ENCODE data around the gene NBPF3. TPM values are rescaled to one million over a fixed set of nuclear protein-coding genes. Genes with fewer than 3 reads are reported as not detected.
"Not testable (repeated sequence)": the region's sequence is repeated elsewhere in the genome, so short reads cannot be mapped to it uniquely, and the experiment has no call there.

The NBPF3 gene
- total RNA-seq, 1 donor from 2014 or later = 30.4 TPM

DNA sequence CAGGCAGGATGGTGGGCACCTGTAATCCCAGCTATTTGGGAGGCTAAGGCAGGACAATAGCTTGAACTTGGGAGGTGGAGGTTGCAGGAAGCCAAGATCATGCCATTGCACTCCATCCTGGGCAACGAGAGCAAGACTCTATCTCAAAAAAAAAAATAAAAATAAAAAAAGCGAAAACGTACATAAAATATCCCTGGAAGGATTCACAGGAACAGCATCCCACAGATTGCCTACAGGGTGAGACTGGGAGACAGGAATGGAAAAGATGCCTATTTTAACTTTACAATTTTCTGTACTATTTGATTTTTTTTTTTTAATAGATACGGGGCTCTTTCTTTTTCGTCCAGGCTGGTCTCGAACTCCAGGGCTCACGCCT, 604 bp upstream of the NBPF3 start:
- Mint-ChIP-seq H3K4me3 (ENCODE audit: unreplicated experiment) (peak overlapping the region; percentile 91), H3K36me3 (ENCODE audit: unreplicated experiment) (peaks cover 2% of the 10 kb centered on the region), H3K9me3 (ENCODE audit: unreplicated experiment) (no peaks in the 10 kb centered on the region), H3K27me3 (ENCODE audit: unreplicated experiment) (no peaks in the 10 kb centered on the region), H3K27ac (ENCODE audit: unreplicated experiment) (peak overlapping the region; percentile 94), H3K4me1 (ENCODE audit: unreplicated experiment) (peaks cover 26% of the 10 kb centered on the region)
- TF ChIP-seq, protein P1, sequence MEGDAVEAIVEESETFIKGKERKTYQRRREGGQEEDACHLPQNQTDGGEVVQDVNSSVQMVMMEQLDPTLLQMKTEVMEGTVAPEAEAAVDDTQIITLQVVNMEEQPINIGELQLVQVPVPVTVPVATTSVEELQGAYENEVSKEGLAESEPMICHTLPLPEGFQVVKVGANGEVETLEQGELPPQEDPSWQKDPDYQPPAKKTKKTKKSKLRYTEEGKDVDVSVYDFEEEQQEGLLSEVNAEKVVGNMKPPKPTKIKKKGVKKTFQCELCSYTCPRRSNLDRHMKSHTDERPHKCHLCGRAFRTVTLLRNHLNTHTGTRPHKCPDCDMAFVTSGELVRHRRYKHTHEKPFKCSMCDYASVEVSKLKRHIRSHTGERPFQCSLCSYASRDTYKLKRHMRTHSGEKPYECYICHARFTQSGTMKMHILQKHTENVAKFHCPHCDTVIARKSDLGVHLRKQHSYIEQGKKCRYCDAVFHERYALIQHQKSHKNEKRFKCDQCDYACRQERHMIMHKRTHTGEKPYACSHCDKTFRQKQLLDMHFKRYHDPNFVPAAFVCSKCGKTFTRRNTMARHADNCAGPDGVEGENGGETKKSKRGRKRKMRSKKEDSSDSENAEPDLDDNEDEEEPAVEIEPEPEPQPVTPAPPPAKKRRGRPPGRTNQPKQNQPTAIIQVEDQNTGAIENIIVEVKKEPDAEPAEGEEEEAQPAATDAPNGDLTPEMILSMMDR (IDR thresholded peaks at IDR 0.05) = no peak
- DNase-seq (ENCODE audit: extremely low spot score, unreplicated experiment) = no peak

DNA sequence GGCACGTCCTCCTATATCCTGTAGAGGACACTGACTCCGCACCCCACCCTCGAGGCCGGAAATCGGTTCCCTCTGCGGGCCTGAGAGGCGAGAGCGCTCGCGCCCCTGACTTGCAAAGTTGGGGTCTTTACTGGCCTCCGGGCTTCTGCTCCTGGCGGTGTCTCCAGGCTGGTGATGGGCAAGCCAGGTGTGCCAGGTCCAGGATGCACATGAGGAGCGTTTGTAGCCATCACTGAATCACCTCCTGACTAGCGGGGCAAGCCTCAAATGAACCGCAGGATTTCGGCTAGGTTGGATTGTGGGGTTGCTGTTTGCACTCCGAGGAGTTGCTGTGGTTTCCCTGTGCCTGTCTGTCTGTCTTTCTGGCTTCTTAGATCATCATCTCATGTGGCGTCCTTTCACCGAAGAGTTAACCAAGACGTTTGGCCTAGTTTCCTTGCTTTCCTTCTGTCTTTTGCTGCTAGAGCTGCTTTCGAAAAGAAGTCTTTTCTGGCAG, 741 bp downstream of the NBPF3 start:
- H3K36me3 Mint-ChIP-seq (ENCODE audit: unreplicated experiment) = not testable (repeated sequence)
- Mint-ChIP-seq H3K27ac (ENCODE audit: unreplicated experiment) (peak overlapping the region; percentile 70), H3K4me1 (ENCODE audit: unreplicated experiment) (peaks cover 26% of the 10 kb centered on the region)

DNA sequence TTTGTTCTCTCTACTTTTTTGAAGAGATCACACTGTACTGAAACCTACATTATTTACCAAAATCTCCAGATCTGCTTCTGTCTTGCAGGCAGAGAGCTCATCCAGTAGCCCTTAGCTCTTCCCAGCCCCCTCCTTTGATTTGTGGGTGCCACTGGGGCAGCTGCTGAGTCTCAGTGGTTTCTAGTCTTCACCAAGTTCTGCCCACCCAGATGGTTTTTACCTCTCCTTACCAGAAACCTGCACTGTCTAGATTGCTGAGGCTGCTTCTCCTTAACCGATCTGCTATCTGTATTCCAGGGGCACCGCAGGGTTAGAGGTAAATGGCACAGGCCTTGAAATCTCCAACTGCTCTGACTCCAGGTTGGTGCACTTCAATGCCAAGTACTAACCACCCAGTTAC, 6.7 kb downstream of the NBPF3 start:
- not testable (repeated sequence) for H3K27ac Mint-ChIP-seq (ENCODE audit: unreplicated experiment); H3K27me3 Mint-ChIP-seq (ENCODE audit: unreplicated experiment); H3K9me3 Mint-ChIP-seq (ENCODE audit: unreplicated experiment); H3K4me3 Mint-ChIP-seq (ENCODE audit: unreplicated experiment)
- Mint-ChIP-seq H3K4me1 (ENCODE audit: unreplicated experiment) (peaks cover 41% of the 10 kb centered on the region), H3K36me3 (ENCODE audit: unreplicated experiment) (peaks cover 29% of the 10 kb centered on the region)
- DNase-seq (ENCODE audit: extremely low spot score, unreplicated experiment) = peak; percentile 32

More for the DNA sequence above, 741 bp downstream of the NBPF3 start:
- H3K4me3 Mint-ChIP-seq (ENCODE audit: unreplicated experiment) = peak overlapping the region; percentile 79
- not testable (repeated sequence) for H3K9me3 Mint-ChIP-seq (ENCODE audit: unreplicated experiment); H3K27me3 Mint-ChIP-seq (ENCODE audit: unreplicated experiment)
- peak; percentile 82 for DNase-seq (ENCODE audit: extremely low spot score, unreplicated experiment)

DNA sequence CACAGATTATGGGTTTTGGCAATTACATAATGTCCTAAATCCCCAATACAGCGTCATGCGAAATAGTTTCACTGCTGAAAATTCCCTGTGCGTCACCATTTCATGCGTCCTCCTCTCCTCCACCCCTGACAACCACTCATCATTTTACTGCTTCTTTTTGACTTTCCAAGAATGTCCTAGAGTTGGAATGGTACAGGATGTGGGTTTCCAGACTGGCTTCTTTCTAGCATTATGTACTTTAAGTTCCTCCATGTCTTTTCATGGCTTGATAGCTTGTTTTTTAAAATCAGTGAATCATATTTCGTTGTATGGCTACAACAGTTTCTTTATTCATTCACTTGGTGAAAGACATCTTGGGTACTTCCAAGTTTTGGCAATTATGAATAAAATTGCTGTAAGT, 7.4 kb downstream of the NBPF3 start:
- Mint-ChIP-seq H3K36me3 (ENCODE audit: unreplicated experiment) (peaks cover 29% of the 10 kb centered on the region), H3K27ac (ENCODE audit: unreplicated experiment) (no peak overlapping the region), H3K27me3 (ENCODE audit: unreplicated experiment) (no peaks in the 10 kb centered on the region), H3K4me3 (ENCODE audit: unreplicated experiment) (no peak overlapping the region), H3K9me3 (ENCODE audit: unreplicated experiment) (no peaks in the 10 kb centered on the region), H3K4me1 (ENCODE audit: unreplicated experiment) (peaks cover 42% of the 10 kb centered on the region)
- no peak for DNase-seq (ENCODE audit: extremely low spot score, unreplicated experiment)
- TF ChIP-seq, protein P1 (IDR thresholded peaks at IDR 0.05) = no peak

DNA sequence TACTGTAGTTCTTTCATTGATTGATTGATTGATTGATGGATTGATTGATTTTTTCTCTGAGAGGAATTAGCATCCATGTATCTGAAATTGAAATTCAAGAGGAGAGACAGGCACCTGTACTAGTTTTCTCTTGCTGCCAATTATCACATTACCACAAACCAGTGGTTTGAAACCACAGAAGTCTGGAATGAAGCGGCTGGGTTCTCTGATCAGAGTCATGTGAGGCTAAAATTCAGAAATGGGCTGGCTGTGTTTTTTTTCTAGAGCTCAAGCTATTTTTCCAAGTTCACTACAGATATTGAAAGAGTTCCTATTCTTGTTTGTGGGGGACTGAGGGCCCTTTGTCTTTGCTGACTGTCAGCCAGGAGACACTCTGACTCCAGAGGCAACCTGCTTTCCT, 10.0 kb downstream of the NBPF3 start:
- Mint-ChIP-seq H3K4me3 (ENCODE audit: unreplicated experiment) (peak overlapping the region; percentile 37), H3K27me3 (ENCODE audit: unreplicated experiment) (no peaks in the 10 kb centered on the region), H3K4me1 (ENCODE audit: unreplicated experiment) (peaks cover 68% of the 10 kb centered on the region), H3K9me3 (ENCODE audit: unreplicated experiment) (no peaks in the 10 kb centered on the region), H3K27ac (ENCODE audit: unreplicated experiment) (peak overlapping the region; percentile 86), H3K36me3 (ENCODE audit: unreplicated experiment) (peaks cover 29% of the 10 kb centered on the region)
- TF ChIP-seq, protein P1 (IDR thresholded peaks at IDR 0.05) = no peak
- DNase-seq (ENCODE audit: extremely low spot score, unreplicated experiment) = no peak

DNA sequence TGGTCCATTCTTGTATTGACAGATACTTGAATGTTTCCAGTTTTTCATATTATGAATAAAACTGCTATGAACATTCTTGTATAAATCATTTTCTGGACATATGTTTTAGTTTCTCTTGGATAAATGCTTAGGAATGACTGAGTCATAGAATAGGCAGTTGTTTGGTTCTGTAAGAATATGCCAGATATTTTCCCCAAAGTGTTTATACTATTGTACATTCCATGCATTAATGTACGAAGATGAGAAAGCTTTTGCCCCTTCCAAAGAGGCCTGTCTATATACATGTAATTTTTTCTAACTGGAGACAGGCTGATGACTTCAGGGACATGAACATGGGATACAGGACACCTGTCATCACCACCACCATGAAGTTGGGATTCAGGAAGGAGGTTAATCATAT, 11.3 kb downstream of the NBPF3 start:
- H3K27me3 Mint-ChIP-seq (ENCODE audit: unreplicated experiment) = no peaks in the 10 kb centered on the region

More for the DNA sequence above, 11.3 kb downstream of the NBPF3 start:
- TF ChIP-seq, protein P1 (IDR thresholded peaks at IDR 0.05) = no peak
- Mint-ChIP-seq H3K4me3 (ENCODE audit: unreplicated experiment) (peak overlapping the region; percentile 37), H3K4me1 (ENCODE audit: unreplicated experiment) (peaks cover 70% of the 10 kb centered on the region), H3K9me3 (ENCODE audit: unreplicated experiment) (no peaks in the 10 kb centered on the region), H3K36me3 (ENCODE audit: unreplicated experiment) (peaks cover 25% of the 10 kb centered on the region), H3K27ac (ENCODE audit: unreplicated experiment) (peak overlapping the region; percentile 86)
- no peak for DNase-seq (ENCODE audit: extremely low spot score, unreplicated experiment)
